NCI-H1694 (cell line): ENCODE results near the gene MAN2A1.
"Not testable (repeated sequence)": the region's sequence is repeated elsewhere in the genome, so short reads cannot be mapped to it uniquely, and the experiment has no call there.

Experiments used
- DNase-seq: peaks from one replicate; lab custom pipeline; 2025; lab: John Stamatoyannopoulos, UW

Gene MAN2A1

DNA sequence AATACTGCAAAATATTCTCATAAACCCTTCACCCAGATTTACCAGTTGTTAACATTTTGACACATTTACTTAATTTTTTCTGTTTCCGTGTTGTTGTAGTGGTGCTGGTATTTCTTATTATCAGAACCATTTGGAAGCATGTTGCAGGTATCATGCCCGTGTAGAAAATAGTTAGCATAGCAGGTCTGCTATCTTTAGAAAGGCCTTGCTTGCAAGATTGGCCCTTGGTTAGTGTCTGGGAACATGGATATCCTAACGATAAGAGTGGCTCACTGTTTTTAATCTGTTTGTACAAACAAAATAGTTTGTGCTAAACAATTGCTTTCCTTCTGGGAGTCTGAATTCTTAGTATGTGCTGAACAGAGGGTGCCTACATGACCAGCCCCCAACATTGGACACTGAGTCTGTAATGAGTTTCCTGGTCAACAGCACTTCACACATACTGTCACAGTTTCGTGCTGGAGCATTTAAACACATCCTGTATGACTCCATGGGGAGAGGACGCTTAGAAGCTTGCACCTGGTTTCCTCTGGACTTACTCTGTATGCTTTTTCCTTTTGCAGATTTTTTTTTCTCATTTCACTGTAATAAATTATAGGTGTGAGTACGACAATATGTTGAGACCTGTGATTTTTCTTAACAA, 66.9 kb downstream of the MAN2A1 start:
- DNase-seq: no peak

GRCh38 chr5:109757490-109757889, 67.8 kb downstream of the MAN2A1 start:
- DNase-seq: no peak

DNA sequence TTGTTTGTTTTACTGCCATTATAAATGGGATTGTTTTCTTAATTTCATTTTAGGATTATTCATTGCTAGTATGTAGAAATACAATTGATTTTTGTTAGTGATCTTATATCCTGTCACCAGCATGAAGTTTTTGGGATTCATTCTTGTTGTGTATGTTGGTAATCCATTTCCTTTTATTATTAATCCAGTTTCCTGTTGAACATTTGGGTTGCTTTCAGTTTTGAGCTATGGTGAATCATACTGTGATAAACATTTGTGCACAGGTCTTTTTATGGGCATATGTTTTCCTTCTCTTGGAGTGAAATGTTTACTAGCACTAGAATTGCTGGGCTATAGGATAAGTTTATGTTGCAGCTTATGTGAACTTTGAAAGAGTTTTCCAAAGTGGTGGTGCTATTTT, 69.6 kb downstream of the MAN2A1 start:
- no peak for DNase-seq

DNA sequence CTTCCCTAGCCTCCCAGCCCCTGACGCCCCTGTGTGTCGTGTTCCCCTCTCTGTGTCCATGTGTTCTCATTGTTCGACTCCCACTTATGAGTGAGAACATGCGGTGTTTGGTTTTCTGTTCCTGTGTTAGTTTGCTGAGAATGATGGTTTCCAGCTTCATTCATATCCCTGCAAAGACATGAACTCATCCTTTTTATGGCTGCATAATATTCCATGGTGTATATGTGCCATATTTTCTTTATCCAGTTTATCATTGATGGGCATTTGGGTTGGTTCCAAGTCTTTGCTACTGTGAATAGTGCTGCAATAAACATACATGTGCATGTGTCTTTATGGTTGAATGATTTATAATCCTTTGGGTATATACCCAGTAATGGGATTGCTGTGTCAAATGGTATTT, 70.4 kb downstream of the MAN2A1 start:
- DNase-seq: not testable (repeated sequence)

DNA sequence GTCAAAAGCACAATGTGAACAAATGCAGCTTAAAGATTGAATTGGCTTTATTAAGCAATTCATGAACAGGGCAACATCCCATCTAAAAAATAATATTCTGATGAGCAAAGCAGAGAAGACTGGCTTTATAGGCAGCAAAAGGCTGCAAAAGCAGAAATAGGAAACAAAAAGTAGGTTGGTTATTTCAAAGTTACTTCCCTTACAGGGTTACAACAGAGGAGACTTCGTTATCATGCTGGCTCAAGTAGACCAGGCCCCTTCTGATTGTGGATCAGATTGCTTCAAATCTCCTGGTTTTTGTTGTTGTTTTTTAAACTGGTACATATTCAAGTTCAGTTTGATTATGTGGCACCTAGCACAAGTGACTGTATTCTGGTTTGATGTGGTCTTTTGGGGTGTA, 73.1 kb downstream of the MAN2A1 start:
- no peak for DNase-seq

DNA sequence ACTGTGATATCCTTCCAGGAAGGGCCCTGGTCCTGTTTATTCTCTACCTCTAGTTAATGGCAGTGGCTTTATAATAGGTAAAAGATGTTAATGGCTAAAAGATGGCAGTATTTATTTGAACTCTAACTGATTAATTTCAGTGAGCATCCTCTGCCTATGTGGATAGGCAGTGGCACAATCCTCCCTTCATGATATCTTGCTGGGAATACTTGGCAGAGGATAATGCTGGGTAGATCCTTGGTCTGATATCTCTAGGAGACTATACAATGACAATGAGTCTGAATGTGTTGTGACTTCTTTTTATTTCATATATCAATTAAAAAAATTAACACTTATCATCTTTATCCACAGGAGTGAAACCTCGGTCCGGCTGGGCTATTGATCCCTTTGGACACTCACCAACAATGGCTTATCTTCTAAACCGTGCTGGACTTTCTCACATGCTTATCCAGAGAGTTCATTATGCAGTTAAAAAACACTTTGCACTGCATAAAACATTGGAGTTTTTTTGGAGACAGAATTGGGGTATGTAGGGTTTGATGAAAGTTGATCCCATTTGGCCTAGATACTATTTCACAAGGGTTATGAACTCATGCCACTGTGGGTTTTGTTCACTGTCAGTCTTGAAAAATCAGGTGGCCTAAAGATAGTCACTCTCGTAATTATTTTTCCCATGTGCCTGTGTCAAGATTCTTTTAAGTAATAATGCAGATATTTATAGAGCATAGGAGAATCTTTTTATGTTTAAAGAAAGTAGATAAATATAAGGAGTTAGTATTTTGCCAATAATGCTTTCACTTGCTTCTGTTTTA, 77.7 kb downstream of the MAN2A1 start:
- DNase-seq: no peak

- DNase-seq: no peak
Observed at GRCh38 chr5:109767997-109768396, 78.3 kb downstream of the MAN2A1 start.

DNA sequence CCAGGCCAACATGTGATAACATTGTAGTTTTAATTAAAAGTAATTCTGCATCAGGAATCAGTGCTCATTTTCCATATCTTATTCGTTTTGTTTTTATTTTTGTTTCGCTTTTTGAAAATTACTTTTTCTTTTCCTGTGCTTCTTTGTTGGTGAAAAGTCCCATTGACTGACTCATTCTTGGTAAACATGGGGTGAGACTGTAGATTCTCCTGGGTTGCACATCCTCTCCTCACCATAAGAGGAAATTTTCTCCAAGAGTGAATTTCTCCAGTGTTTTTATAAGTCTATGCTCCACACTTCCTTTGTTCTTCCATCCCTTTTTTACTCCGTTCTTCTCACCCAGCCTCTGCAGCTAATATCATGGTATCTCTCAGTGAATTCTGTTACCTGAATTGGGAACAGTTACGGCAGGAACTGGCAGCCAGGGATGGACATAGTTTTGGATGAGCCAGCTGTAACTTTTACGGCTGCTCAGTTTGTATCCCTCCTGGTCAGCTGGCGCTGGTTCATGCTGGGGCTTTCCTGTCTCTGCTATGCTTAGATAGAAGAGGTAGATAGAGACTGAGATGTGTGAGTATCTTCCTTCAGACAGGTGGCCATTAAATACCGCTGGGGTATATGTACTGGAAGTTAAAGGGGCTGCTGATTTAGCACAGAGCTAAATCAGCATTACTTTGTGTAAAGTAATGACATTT, 80.0 kb downstream of the MAN2A1 start:
- DNase-seq: no peak

DNA sequence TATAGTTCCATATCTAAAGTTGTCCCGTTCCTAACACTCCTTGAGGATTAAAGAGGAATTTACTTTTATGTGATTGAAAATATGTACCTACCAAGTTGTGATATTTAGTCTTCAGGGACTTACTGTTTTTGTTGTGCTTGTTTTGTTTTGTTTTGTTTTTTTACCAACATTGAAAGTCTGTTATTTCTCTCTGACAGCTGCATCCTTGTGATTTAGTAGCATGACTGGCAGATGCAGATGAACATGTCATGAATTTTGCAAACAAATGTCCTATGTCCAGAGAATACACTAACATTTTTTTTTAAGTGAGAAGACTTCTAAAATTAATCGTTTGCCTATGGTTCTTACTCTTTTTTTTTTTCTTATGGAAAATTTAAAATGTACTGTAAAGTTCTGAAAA, 85.4 kb downstream of the MAN2A1 start:
- no peak for DNase-seq

GRCh38 chr5:109779036-109779735, 89.5 kb downstream of the MAN2A1 start:
- DNase-seq: no peak

DNA sequence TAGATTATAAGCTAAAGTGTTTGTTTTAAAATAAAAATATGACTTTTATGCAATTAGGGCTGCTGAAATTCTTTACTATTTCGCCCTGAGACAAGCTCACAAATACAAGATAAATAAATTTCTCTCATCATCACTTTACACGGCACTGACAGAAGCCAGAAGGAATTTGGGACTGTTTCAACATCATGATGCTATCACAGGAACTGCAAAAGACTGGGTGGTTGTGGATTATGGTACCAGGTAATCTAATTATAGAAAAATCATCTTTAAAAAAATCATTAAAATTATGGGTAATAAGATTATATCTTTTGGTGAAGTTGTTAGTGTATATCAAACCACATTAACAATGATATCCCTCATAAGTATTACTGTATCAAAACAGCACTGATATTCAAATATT, 95.0 kb downstream of the MAN2A1 start:
- DNase-seq: no peak

- no peak for DNase-seq
Observed at GRCh38 chr5:109786206-109786855, 96.6 kb downstream of the MAN2A1 start.

DNA sequence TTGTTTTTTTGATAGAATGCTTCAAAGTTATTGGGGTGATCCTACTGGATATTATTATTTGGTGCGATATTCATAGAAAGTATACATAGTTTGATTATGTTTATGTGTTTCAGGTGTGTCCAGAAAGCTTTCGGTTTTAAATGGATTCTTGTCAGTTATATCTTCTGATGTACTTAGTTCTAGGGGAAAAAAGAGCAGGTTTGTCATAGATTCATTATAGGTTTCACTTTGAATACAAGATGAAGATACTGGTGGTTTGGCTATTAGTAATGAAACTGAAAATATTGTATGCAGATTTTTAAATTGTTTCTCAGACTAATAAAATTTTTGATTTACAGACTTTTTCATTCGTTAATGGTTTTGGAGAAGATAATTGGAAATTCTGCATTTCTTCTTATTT, 98.9 kb downstream of the MAN2A1 start:
- DNase-seq: no peak

DNA sequence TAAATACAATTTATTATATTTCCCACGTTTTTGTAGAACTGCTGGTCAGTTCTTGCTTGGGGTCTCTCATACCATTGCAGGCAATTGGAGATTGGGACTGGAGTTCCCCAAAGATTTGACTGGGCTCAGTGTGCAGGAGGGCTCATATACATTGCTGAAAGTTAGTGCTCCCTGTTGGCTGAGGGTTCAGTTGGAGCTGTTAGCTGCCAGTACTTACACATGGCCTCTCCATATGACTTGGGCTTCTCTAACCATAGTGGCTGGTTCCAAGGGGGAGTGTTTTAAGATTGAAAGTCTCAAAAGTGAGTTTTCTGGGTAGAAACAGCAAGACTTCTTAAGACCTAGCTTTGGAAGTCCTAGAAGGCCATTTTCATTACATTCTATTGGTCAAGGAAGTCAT, 102.9 kb downstream of the MAN2A1 start:
- no peak for DNase-seq

DNA sequence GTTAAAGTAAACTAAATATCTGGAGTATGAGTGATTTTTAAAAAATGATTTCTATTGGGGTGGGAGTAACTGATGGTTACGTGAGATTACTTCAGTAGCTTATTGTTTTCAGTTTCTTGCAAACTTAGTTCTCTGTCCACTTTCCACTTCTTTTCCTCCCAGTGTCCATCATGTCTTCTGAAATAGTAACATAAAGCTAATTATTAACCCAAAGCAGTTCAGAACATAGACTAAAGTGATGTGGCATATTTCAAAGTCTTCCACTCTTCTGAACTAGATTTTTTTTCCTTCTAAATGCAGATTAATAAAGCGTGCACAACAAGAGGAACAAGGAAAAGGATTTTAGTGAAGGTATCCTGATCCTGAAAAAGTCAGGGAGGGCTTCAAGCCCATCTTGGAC, 114.1 kb downstream of the MAN2A1 start:
- no peak for DNase-seq

- DNase-seq: no peak
Observed at GRCh38 chr5:109805472-109805871, 115.7 kb downstream of the MAN2A1 start.

GRCh38 chr5:109805883-109806282, 116.2 kb downstream of the MAN2A1 start:
- no peak for DNase-seq

- DNase-seq: no peak
Observed at GRCh38 chr5:109812698-109813097, 123.0 kb downstream of the MAN2A1 start.

DNA sequence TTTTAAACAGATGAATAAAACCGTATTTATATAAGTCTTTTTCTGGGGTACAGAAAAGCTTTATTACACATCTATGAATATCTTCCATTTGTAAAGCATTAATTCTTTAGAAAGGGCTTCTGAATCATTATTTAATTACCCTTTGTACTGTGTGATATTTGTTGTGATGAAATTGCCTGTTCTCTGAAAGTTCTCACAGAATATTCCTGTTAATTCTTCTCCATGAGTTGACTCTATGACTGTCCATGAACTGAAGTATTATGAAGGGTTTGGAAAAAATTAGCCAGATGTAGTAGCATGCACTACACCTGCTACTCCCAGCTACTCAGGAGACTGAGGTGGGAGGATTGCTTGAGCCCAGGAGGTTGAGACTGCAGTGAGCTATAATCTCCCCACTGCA, 127.0 kb downstream of the MAN2A1 start:
- no peak for DNase-seq

DNA sequence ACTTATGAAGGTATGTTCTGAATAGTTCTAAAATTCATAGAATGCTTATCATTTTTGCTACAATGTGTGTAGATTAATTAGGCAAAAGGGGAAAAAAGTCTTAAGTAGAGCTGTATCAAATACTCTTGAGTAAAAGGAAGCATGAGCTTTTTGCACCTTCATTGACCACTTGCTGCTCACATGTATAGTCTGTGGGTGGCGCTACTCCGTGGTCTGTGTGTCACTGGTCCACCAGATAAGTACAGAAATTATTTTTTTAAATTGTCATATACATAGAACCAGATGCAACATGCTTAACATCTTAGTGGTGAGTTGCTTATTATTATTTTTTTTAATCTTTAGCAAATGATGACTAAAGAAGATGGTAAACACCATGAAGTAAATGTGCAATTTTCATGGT, 130.2 kb downstream of the MAN2A1 start:
- DNase-seq: no peak

DNA sequence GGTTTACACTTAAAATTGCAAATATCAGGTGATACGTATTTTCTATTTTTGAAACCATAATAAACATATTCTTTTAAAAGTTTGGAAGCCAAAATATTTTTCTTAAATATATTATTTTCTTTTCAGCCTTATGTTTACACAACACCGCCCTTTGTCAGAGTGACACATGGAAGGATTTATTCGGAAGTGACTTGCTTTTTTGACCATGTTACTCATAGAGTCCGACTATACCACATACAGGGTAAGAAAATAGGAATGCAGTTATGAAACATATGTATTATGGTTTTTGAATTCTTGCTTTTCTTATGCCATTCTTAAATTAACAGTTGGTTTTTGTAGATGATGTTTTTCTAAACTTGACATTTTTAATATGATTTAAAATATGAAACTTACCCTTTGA, 133.9 kb downstream of the MAN2A1 start:
- DNase-seq: no peak

- no peak for DNase-seq
Observed at GRCh38 chr5:109825450-109825849, 135.7 kb downstream of the MAN2A1 start.
